ACC112 (cell line): ENCODE data around the gene IL22RA1.

Experiments
- H2AFZ ChIP-seq: fragments of 200-600 bp; sonication (generic); one replicate; pipeline ENCODE4 v1.6.0; 2017; ENCODE audit warnings: antibody characterized with exemption, low read length; ENCODE audit not compliant: unreplicated experiment
- H3K27ac ChIP-seq: fragments of 200-600 bp; sonication (generic); 2 replicates; pipeline ENCODE4 v1.5.1; 2014; ENCODE audit warnings: low read depth, mild to moderate bottlenecking, antibody characterized with exemption, low read length, moderate library complexity
- H3K27me3 ChIP-seq: fragments of 200-600 bp; sonication (generic); 2 replicates; pipeline ENCODE4 v1.6.1; 2014; ENCODE audit warnings: mild to moderate bottlenecking, antibody characterized with exemption, low read length, moderate library complexity, mixed read lengths; ENCODE audit not compliant: insufficient read depth
- H3K36me3 ChIP-seq: fragments of 200-600 bp; sonication (generic); 2 replicates; pipeline ENCODE4 v1.6.1; 2016; ENCODE audit warnings: mild to moderate bottlenecking, antibody characterized with exemption, low read length, moderate library complexity, mixed read lengths; ENCODE audit not compliant: insufficient read depth
- H3K4me1 ChIP-seq: fragments of 200-600 bp; sonication (generic); one replicate; pipeline ENCODE4 v1.6.1; 2016; ENCODE audit warnings: low read length, mixed read lengths; ENCODE audit not compliant: insufficient read depth, unreplicated experiment, control insufficient read depth
- H3K4me3 ChIP-seq: fragments of 200-600 bp; sonication (generic); 2 replicates; pipeline ENCODE4 v1.5.1; 2014; ENCODE audit warnings: mild to moderate bottlenecking, low read depth, low read length
- H3K79me2 ChIP-seq: fragments of 200-600 bp; sonication (generic); one replicate; pipeline ENCODE4 v1.6.0; 2016; ENCODE audit warnings: low read length; ENCODE audit not compliant: control insufficient read depth, unreplicated experiment, insufficient read depth

The IL22RA1 gene

DNA sequence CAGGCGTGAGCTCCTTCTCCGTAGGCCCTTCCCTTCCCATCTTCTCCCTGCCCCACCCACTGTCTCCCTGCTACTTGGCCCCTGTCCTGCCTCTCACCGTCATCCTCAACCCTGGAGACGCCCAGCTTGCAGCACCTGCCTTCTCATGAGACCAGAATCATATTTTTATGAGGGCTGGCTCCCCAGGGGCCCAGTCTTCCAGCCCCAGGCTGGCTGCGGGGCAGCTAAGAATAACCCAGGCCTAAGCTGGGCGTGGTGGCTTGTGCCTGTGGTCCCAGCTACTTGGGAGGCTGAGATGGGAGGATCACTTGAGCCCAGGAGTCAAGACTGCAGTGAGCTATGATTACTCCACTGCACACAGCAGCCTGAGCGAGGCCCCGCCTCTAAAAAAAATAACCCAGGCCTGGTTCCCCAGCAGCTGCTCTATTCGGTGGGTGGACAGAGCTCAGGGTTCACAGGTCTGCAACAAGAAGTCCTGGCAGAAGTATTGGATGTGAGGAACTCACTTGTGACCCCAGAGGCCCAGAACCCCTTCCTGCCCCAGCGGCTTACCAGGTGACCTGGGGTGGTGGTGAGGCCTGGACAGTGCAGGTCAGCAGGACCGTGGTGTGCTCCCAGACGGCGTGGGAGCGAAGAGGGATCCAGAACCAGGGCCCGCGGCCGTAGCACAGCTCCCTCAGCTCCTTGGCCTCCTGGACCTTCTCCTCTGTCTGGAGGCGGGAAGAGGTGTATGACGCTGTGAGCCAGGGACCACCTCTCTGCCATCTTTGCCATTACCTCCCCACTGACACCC, 37.4 kb downstream of the IL22RA1 start:
- H3K4me1 ChIP-seq, result peaks cover 10% of the 10 kb centered on the region
- H3K4me3 ChIP-seq, result no peak overlapping the region
- no peaks in the 10 kb centered on the region for H3K79me2 ChIP-seq
- H3K36me3 ChIP-seq, result no peaks in the 10 kb centered on the region
- no peak overlapping the region for H2AFZ ChIP-seq
- no peak overlapping the region for H3K27ac ChIP-seq
- H3K27me3 ChIP-seq, result no peaks in the 10 kb centered on the region

DNA sequence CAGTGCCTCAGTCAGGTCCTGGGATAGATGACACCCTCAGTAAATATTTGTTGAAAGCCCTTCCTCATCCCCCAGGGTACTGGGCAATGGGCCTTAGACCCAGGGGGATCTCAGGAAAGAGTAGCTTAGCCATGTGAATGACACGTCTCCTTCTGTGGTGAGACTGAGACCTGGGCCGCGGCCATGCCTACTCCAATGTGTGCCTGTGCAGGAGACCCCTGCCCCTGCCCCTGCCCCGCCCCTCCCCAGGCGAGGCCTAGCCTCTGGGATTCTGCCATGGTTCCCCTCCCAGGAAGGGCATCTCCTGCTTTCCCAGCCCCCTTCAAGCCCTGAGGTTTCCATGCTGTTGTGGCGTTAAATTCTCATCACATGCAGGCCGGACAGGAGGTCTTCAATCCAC, 38.1 kb downstream of the IL22RA1 start:
- H3K27ac ChIP-seq, result no peak overlapping the region
- H3K36me3 ChIP-seq, result no peaks in the 10 kb centered on the region
- no peak overlapping the region for H2AFZ ChIP-seq
- no peak overlapping the region for H3K4me3 ChIP-seq
- no peaks in the 10 kb centered on the region for H3K79me2 ChIP-seq
- H3K4me1 ChIP-seq, result peaks cover 10% of the 10 kb centered on the region
- no peaks in the 10 kb centered on the region for H3K27me3 ChIP-seq

DNA sequence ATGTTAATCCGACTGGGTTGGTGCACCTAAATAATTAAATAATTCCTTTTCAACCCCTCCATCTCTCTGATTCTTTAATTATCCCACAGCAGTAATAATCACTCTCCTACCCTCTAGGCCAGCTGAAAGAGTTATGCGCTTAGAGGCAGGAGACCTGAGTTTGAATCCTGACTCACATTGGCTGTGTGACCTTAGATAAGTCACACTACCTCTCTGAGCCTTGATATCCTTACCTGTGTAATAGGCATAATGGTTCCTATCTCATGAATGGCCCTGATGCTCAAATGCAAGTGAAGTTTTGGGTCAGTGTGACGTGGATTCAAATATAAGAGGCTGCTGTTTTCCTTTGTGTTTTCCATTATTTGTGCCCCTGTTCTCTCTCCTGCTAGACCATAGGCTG, 39.1 kb downstream of the IL22RA1 start:
- Histone ChIP-seq H3K4me3 (no peak overlapping the region), H3K27me3 (no peaks in the 10 kb centered on the region), H3K4me1 (peaks cover 10% of the 10 kb centered on the region), H3K27ac (no peak overlapping the region), H2AFZ (no peak overlapping the region), H3K36me3 (no peaks in the 10 kb centered on the region), H3K79me2 (no peaks in the 10 kb centered on the region)

DNA sequence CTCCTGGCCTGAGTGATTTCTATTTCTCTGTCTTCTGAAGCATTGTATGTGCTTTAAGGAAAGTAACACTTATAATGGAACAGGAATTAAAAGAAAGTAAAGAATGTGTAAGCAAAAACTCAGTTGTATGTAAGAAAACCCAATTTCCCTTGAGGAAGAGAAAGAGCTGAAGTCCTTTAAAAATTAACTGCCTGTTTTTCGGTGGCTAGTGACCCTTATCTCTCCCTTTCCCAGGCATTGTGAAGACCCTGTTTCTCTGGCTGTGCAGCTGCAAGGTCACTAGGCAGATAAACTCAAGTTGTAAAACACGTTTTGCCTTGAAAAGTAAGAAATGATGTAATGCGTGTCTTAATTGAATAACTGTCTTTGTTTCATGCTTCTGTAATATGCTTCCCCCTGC, 39.5 kb downstream of the IL22RA1 start:
- Histone ChIP-seq H3K4me1 (peaks cover 7% of the 10 kb centered on the region), H3K27me3 (no peaks in the 10 kb centered on the region), H3K79me2 (no peaks in the 10 kb centered on the region), H2AFZ (no peak overlapping the region), H3K27ac (no peak overlapping the region), H3K36me3 (no peaks in the 10 kb centered on the region), H3K4me3 (no peak overlapping the region)

DNA sequence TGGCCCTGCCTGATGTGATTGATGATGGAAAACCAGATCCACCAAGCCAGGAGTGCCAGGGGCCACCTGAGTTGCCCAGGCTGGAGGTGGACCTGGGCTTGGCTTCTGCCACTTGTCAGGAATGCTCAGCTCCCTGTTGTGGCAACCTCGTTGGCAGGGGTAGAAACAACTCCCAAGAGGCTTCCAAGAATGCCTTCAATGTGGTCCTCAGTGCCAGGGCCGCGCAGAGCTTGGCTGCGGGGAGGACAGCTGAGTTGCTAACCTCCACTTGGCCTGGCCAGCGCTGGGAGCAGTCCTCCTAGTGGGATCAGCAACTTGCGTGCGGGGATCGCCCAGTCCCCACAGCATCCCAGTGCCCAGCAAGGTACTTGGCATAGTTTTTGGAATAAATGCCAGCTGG, 40.0 kb downstream of the IL22RA1 start:
- no peak overlapping the region for H3K4me3 ChIP-seq
- no peaks in the 10 kb centered on the region for H3K79me2 ChIP-seq
- H2AFZ ChIP-seq, result no peak overlapping the region
- H3K27ac ChIP-seq, result no peak overlapping the region
- no peaks in the 10 kb centered on the region for H3K36me3 ChIP-seq
- no peaks in the 10 kb centered on the region for H3K27me3 ChIP-seq
- H3K4me1 ChIP-seq, result peaks cover 2% of the 10 kb centered on the region

DNA sequence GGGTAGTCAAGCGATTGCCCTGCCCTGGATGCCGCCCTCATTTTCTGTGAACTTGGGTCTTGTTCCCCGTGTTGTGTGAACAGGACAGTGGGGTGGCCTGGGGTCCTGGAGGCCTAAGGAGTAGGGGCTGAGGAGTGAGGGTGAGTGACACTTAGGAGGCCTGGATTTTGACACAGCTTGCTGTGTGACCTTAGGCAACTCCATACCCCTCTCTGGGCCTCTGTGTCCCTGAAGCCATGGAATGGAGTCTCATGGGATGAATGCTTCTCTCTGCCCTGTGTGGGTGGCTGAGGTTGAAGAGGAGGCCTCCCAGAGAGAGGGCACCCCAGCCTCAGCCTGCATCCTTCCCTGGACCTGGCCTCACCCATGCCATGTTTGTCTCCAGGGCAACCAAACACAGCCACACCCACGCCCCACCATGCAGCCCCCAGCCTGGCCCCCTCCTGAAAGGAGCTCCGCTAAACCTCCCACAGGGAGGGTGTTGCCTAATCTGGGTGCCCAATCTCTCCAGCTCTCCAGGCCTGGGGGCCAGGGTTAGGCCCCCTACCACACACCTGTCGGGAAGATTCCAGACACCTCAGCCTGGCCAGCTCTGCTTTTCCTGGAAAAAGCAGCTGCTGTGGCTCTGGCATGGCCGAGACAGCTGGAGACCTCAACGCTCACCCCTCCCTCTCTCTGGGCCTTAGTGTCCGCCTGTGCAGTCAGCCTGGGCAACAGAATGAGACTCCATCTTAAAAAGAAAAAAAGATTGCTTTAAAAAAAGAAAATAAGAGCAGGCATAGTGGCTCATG, 40.9 kb downstream of the IL22RA1 start:
- H3K4me3 ChIP-seq, result no peak overlapping the region
- no peak overlapping the region for H2AFZ ChIP-seq
- no peaks in the 10 kb centered on the region for H3K4me1 ChIP-seq

DNA sequence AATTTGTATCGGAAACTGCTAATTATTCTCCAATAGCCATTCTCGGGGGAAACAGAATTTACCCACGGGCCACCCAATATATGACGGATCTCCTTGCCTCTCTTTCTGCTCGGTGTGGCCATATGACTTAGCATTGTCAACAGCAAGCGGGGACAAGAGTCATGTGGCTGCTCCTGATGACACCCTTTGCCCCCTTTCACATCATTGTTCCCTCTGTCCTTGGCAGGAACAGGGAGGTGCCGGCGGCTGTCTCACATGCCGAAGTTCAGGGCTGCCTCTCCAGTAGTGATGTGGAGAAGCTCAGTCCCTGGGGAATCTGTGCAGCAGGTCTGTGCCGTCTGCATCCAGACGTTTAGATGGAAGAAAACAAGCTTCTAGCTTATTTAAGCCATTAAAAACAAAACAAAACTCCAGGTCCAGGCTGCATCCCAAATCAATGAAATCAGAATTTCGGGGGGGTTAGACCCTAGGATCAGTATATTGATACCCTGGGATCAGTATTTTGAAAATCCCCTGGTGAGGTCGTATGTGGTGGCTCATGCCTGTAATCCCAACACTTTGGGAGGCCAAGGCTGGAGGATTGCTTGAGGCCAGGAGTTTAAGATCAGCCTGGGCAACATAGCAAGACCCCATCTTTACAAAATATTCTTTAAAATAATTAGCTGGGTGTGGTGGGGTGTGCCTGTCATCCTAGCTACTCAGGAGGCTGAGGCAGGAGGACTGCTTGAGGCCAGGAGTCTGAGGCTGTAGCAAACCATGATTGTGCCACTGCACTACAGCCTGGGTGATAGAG, 41.8 kb downstream of the IL22RA1 start:
- Histone ChIP-seq H3K4me3 (no peak overlapping the region), H3K4me1 (no peaks in the 10 kb centered on the region), H3K36me3 (no peaks in the 10 kb centered on the region), H2AFZ (no peak overlapping the region), H3K27me3 (no peaks in the 10 kb centered on the region), H3K79me2 (no peaks in the 10 kb centered on the region), H3K27ac (no peak overlapping the region)

More for the DNA sequence above, 40.9 kb downstream of the IL22RA1 start:
- Histone ChIP-seq H3K79me2 (no peaks in the 10 kb centered on the region), H3K36me3 (no peaks in the 10 kb centered on the region), H3K27ac (no peak overlapping the region), H3K27me3 (no peaks in the 10 kb centered on the region)

DNA sequence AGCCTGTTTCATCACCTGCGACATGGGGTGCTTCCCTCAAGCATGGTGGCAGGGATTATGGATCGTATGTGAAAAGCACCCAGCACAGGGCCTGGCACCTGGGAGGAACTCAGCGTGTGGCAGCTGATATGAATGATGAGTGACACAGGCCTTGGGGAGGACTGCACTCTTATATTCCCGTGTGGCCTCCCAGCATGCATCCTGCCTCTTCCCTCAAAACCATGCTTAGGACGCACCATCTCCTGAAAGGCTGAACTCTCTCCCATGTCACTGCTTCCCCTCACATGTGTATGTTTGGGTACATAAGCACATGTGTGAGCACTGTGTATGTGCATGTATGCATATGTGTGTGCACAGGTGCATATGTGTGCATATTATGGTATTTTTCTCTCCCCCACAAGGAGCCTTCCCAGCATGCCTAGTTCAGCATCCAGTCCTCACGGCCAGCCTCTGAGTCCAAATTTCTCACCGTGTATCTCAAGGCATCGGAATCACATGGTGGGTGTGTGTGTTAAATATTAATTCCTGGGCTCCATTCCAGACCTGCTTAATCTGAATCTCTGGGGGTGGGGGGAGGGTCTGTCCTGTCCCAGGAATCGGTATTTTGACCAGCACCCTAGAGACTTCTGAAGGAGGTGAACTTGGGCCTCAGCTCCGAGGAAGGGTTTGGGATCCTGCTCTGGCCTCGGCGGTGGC, 43.8 kb downstream of the IL22RA1 start:
- H3K79me2 ChIP-seq, result no peaks in the 10 kb centered on the region
- no peak overlapping the region for H2AFZ ChIP-seq
- H3K36me3 ChIP-seq, result no peaks in the 10 kb centered on the region
- no peak overlapping the region for H3K4me3 ChIP-seq
- 0 out of 2 replicates have a peak, but pooled peaks cover 5% of the 10 kb centered on the region for H3K27me3 ChIP-seq
- H3K4me1 ChIP-seq, result no peaks in the 10 kb centered on the region
- no peak overlapping the region for H3K27ac ChIP-seq

DNA sequence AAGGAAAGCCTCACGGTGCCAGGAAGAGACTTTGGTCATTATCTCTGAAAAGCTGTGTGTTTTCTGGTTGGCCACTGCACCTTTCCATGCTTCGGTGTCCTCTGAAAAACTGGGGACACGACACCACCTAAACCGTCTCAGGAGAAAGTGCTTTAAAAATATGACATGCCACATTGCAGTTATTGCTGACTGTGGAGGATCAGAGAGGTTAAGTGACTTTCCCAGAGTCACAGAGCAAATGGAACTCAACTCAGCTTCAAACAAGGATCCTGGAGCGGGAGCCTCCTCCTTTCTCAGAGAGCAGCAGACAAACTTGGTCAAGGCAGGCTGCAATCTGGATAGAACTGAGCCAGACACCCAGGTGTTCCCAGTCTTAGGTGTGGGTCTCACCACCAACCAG, 44.8 kb downstream of the IL22RA1 start:
- Histone ChIP-seq H2AFZ (no peak overlapping the region), H3K27ac (no peak overlapping the region), H3K4me3 (no peak overlapping the region), H3K36me3 (no peaks in the 10 kb centered on the region), H3K27me3 (0 out of 2 replicates have a peak, but pooled peaks cover 5% of the 10 kb centered on the region), H3K79me2 (no peaks in the 10 kb centered on the region), H3K4me1 (no peaks in the 10 kb centered on the region)

DNA sequence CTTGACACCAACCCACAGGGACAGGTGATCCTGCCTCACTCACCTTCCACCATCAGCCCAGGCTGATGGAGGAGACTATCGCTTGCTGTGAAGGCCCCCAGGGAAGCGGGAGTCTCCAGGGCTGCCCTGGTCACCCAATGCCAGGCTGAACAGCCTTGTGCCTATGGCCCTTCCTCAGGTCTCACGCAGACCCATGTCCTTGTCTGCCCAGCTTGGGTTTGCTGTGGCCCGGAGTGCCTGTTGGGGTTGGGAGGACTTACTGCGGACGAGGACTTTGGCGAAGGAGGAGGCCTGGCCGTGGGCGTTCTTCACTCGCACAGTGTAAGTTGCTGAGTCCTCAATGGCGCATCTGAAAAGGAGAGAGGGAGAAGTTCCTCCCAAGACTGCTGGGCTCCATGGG, 45.3 kb downstream of the IL22RA1 start:
- Histone ChIP-seq H3K36me3 (no peaks in the 10 kb centered on the region), H3K4me3 (no peak overlapping the region), H3K4me1 (no peaks in the 10 kb centered on the region), H3K79me2 (no peaks in the 10 kb centered on the region), H2AFZ (no peak overlapping the region), H3K27ac (no peak overlapping the region), H3K27me3 (0 out of 2 replicates have a peak, but pooled peaks cover 5% of the 10 kb centered on the region)
